ENCODE measurements around the gene WIPF2.

GRCh38 chr17:40259505-40259904 is 40.4 kb downstream of the WIPF2 start:
- TF ChIP-seq, protein P1, sequence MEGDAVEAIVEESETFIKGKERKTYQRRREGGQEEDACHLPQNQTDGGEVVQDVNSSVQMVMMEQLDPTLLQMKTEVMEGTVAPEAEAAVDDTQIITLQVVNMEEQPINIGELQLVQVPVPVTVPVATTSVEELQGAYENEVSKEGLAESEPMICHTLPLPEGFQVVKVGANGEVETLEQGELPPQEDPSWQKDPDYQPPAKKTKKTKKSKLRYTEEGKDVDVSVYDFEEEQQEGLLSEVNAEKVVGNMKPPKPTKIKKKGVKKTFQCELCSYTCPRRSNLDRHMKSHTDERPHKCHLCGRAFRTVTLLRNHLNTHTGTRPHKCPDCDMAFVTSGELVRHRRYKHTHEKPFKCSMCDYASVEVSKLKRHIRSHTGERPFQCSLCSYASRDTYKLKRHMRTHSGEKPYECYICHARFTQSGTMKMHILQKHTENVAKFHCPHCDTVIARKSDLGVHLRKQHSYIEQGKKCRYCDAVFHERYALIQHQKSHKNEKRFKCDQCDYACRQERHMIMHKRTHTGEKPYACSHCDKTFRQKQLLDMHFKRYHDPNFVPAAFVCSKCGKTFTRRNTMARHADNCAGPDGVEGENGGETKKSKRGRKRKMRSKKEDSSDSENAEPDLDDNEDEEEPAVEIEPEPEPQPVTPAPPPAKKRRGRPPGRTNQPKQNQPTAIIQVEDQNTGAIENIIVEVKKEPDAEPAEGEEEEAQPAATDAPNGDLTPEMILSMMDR (IDR thresholded peaks at IDR 0.05; ENCODE audit: borderline replicate concordance, extremely low read depth, low read length, poor library complexity, severe bottlenecking) = no peak
- TF ChIP-seq EZH2 (IDR thresholded peaks at IDR 0.05; ENCODE audit: borderline replicate concordance, low read depth, low read length, severe bottlenecking) = no peak
